SK-N-SH (cell line): ENCODE data around the gene FKBP2.

Experiments
- EP300 ChIP-seq, 2 experiments: IDR thresholded peaks; 2 replicates each; pipeline versions ENCODE4 v1.4.0 to v1.6.1; 2012; ENCODE audit warnings: borderline replicate concordance in 1 of 2, low read depth in 1 of 2, low read length in 1 of 2
- FOSL2 ChIP-seq: IDR thresholded peaks from 2 replicates; pipeline ENCODE4 v1.4.0; 2012; ENCODE audit warnings: low read depth, mild to moderate bottlenecking, moderate library complexity, borderline replicate concordance
- FOXJ3 ChIP-seq: sonication (generic); formaldehyde crosslinking; IDR thresholded peaks from 2 replicates; pipeline ENCODE4 v1.5.1; 2020; ENCODE audit warnings: mild to moderate bottlenecking, missing genetic modification reagents
- FOXM1 ChIP-seq: IDR thresholded peaks from 2 replicates; pipeline ENCODE4 v1.4.0; 2012; ENCODE audit warnings: low read depth, mild to moderate bottlenecking
- GATA2 ChIP-seq: sonication (generic); formaldehyde crosslinking; IDR thresholded peaks from 2 replicates; pipeline ENCODE4 v1.5.0; 2020; ENCODE audit warnings: mild to moderate bottlenecking, missing genetic modification reagents
- MXI1 ChIP-seq: IDR thresholded peaks from 2 replicates; pipeline ENCODE4 v1.6.1; 2012; ENCODE audit warnings: mild to moderate bottlenecking, low read depth, low read length, improper control_type of control experiment
- YY1 ChIP-seq: IDR thresholded peaks from 2 replicates; pipeline ENCODE4 v1.4.0; 2012; ENCODE audit warnings: low read depth, mild to moderate bottlenecking
- TF ChIP-seq, protein P1 (sequence below): fragments of 200-600 bp; sonication (generic); IDR thresholded peaks from 2 replicates; pipeline ENCODE4 v1.6.1; 2017; ENCODE audit warnings: antibody characterized with exemption, mild to moderate bottlenecking, moderate library complexity

DNA sequence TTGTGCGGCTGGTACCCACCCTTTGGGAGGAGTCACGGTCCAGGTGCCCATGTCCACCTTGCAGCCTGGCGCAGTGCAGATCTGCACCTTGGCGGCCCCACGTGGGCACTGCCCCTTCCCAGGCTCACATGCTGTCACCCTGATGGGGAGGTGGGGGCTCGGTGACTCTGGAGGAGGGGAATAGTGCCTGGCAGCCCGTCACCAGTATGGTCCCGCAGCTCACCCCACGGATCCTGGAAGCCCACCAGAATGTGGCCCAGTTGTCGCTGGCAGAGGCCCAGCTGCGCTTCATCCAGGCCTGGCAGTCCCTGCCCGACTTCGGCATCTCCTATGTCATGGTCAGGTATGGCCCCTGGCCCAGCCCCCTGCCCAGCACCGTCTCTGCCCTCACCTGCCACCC lies 20.1 kb upstream of the FKBP2 start:
- TF ChIP-seq MXI1 = no peak
- no peak for TF ChIP-seq YY1
- TF ChIP-seq, protein P1, sequence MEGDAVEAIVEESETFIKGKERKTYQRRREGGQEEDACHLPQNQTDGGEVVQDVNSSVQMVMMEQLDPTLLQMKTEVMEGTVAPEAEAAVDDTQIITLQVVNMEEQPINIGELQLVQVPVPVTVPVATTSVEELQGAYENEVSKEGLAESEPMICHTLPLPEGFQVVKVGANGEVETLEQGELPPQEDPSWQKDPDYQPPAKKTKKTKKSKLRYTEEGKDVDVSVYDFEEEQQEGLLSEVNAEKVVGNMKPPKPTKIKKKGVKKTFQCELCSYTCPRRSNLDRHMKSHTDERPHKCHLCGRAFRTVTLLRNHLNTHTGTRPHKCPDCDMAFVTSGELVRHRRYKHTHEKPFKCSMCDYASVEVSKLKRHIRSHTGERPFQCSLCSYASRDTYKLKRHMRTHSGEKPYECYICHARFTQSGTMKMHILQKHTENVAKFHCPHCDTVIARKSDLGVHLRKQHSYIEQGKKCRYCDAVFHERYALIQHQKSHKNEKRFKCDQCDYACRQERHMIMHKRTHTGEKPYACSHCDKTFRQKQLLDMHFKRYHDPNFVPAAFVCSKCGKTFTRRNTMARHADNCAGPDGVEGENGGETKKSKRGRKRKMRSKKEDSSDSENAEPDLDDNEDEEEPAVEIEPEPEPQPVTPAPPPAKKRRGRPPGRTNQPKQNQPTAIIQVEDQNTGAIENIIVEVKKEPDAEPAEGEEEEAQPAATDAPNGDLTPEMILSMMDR = no peak
- no peak for TF ChIP-seq GATA2 (CRISPR knock-in tag)
- no peak for TF ChIP-seq FOXJ3 (CRISPR knock-in tag)
- no peak for TF ChIP-seq FOSL2
- no peak for TF ChIP-seq EP300 (IDR thresholded peaks at IDR 0.05; ENCODE audit: borderline replicate concordance in 1 of 2, low read depth in 1 of 2, low read length in 1 of 2)
- no peak for TF ChIP-seq FOXM1
